ENCODE results near the gene CA12.

- TF ChIP-seq CTCF (IDR thresholded peaks at IDR 0.05; ENCODE audit: borderline replicate concordance, extremely low read depth, low read length, poor library complexity, severe bottlenecking) (no peak), EZH2 (IDR thresholded peaks at IDR 0.05; ENCODE audit: borderline replicate concordance, low read depth, low read length, severe bottlenecking) (no peak)
These were observed 44.9 kb upstream of the CA12 start for GRCh38 chr15:63426552-63426951.

All from DND-41 (cell line).